ENCODE measurements around the gene NEU2.

DNA sequence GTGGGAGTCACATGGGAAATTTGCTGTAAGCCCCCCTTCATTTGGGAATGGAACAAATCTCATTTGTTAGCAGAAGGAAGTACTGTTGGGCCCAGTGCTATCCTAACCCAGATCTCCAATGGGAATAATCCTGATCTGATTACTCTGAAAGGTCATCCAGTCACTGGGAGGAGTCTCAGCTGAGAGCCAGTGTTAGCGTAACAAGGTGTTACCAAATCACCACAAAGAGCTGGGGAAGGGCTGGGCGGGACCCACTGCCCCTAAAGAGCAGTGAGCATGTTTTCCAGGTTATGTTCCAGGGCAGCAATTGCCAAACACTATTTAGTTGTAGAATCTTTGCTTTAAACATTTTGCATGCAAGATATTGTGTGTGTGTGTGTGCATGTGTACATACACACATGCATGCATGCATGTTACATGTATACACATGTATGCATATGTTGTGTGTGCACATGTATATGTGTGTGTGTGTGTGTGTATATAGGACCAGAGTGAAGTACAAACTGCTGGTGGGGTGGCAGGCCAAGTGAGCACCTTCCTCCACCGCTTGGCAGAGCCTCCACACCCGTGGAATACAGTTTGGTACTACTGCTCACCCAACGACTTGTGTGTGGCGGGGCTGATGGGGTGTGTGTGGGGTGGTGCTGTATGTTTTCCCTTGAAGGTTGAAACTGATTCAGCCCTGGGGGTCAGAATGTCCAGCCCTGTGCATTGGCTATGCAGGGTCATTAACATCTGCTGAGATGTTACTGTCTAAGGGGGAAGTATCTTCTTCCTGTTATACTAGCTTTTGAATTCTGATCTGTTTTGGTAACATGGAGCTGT, 42.9 kb downstream of the NEU2 start:
- TF ChIP-seq TCF12 (IDR thresholded peaks at IDR 0.05; ENCODE audit: low read depth) (no peak), TAF1 (IDR thresholded peaks at IDR 0.05; ENCODE audit: low read depth) (no peak)
